NCI-H226 (cell line): ENCODE data around the gene SNRNP25.

Experiments used
- DNase-seq: peaks from one replicate; pipeline ENCODE4 v3.0.0-alpha.2; 2015

SNRNP25 gene

DNA sequence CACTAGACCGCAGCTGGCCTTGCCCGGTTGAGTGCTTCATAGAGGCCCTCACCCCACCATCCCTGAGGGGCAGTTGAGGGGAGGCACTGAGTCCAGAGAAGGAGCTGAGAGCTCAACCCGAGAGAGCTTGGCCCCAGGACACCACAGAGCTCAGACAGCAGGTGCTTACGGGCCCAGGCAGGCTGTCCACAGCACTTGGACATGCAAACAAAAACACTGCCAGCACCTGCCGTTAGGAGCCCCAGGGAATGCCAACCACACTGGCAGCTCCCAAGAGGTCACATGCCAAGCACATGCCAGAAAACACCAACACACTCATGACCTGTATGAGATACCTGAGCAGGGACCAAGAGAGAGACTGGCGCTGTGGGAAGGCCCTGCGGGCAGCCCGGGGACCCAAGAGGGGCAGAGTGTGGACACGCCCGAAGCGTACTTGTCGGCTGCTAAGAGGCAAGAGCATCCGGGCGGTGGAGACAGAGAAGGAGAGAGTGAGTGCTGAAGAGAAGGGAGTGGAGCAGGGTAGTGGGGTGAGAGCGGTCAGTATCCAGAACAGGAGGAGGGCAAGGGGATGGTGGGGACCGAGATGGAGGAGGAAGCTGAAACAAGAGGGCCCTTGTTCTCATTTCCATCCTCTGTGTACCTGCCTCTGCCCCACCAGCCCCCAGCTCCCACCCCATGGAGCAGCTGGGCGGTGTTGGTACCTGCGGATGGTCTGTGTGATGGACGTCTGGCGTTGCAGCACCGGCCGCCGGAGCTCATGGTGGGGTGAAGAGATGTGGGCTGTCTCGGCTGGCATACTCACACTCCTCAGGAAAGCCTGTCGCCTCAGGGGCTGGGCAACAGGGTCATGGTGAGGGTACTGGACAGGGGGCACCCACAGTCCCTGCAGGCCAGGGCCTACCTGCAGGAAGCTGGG is 10.6 kb downstream of the SNRNP25 start:
- DNase-seq, result no peak

DNA sequence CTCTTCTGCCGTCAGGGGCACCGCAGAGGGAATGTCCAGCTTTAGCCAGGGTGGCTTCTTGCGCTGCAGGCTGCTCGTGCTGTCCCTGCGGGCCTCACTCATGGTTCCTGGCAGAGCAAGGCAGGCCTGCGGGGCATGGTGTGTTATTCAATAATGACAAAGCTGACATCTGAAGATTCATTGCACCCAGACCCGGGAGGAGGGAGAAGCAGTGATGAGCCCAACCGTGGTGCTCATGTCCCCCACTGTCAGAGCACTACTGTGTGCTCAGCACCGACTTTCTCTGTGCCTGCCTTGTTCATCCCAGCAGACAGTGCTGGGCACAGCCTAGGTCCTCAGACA is 11.3 kb downstream of the SNRNP25 start:
- DNase-seq, result no peak

DNA sequence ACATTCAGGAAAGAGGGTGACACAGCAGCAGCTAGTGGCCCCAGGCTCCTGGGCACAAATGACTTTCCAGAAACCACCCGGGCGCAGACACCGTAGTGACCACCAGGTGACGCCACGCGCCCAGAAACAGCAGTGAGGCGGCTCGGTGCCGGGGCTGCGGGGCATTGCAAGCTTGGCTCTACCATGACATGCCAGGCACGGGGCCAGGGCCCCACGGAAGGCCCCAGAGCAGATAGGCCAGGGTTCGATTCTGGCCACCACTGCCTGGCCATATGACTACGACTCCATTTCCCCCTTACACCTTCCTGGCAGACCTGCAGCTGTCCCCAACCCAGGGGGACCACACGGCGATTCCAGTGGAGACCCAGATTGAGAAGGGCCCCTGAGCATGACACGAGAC is 12.1 kb downstream of the SNRNP25 start:
- peak; percentile 54 for DNase-seq

DNA sequence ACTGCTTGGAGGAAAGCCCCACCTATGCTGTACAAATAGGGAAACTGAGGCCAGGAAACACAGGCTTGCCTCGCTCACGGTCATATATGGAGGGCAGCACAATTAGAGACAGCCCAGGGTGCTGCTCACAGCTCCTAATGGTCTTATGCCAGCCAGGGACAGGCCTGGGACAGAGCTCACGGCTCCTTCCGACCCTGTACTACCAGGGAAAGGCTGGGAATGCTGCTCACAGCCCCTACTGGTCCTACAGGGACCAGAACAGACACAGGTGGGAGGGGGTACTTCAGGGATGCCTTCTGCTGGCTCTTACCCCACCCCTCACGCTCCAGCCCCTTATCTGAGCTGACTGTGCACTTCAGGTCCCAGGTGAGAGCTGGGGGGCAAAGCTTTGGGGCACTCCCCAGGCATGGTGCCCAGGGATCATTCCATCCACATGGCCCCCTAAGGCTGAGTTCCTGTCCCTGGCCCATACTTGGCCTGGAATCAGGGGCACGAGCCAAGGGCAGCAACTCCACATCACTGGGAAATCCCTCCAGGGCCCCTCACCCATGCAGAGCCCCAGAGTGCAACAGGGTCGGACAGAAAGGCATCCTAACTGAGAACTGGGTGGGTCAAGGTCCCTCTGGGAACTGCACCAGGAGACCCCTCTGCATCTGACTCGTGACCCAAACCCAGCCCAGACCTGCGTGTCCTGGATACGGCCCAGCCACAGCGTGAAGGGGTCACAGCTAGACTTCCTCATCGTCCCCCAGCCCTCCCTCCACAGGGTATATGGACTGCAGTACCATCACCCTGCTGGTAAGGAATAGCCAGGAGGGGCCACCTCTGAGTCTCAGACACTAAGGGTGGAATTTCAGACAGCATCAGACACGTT is 12.9 kb downstream of the SNRNP25 start:
- DNase-seq, result no peak

DNA sequence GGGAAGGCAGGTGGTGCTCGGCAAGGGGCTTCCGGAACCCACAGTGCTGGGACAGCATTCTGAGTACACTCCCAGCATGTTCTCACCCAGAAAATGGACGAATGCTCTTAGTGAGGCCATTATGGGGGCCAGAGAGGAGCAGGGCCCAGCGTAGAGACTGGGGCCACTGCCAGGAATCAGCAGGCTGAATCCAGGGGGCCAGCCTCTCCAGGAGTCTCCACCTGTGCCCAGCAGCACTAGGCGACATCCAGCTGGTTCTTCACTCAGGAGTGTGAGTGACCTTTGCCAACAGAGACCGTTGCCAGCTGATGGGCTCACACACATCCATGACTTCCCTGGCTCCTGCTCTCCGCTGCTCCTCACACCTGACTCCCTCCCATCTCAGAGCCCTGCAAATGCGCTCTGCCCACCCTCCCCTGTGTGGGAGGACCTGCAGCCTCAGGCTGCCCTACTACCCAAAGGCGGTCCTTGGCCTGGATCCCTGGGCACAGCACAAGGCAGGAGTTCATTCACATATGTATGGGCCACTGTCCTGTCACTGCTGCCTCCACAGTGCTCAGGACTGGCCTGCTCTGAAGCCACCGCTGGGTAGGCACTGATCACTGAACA is 13.7 kb downstream of the SNRNP25 start:
- DNase-seq, result no peak

DNA sequence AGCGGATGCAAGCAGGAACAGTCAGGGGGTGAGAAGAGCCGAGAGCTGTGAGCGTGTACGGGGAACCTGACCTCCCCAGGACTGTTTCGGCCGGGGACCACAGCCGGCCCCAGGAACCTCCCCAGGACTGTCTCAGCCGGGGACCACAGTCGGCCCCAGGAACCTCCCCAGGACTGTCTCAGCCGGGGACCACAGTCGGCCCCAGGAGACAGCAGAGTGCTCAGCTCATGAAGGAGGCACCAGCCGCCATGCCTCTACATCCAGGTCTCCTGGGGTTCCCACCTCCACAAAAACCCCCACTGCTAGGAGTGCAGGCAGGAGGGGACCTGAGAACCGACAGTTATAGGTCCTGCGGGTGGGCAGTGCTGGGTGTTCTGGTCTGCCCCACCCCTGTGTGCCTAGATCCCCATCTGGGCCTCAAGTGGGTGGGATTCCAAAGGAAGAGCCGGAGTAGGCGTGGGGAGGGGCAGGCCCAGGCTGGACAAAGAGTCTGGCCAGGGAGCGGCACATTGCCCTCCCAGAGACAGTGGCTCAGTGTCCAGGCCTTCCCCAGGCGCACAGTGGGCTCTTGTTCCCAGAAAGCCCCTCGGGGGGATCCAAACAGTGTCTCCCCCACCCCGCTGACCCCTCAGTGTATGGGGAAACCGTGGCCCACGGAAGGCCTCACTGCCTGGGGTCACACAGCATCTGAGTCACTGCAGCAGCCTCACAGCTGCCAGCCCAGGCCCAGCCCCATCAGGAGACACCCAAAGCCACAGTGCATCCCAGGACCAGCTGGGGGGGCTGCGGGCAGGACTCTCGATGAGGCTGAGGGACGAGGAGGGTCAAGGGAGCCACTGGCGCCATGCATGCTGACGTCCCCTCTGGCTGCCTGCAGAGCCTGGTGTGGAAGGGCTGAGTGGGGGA is 14.5 kb downstream of the SNRNP25 start:
- DNase-seq, result peak; percentile 0

DNA sequence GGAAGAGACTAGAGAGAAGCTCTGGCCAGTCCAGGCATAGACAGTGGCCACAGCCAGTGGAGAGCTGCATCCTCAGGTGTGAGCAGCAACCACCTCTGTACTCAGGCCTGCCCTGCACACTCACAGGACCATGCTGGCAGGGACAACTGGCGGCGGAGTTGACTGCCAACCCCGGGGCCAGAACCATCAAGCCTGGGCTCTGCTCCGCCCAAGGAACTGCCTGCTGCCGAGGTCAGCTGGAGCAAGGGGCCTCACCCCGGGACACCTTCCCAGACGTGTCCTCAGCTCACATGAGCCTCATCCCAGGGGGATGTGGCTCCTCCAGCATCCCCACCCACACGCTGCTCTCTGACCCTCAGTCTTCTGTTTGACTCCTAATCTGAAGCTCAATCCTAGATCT is 15.6 kb downstream of the SNRNP25 start:
- DNase-seq, result no peak

DNA sequence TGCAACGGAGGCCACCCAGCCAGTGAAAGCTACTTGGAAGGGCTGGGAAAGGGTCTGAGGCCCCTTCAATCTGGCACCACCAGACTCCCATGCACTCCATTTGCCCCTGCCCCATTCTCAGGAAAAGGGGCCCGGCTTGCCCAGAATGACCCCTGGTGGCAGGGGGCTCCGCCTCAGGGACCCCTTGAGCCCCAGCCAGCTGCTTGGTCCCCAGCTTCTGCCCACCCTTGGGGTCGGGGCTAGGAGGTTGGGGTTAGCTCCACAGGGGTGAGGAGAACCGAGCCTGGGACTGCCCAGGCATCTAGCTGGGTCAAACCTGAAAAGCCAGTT is 17.5 kb downstream of the SNRNP25 start:
- no peak for DNase-seq

DNA sequence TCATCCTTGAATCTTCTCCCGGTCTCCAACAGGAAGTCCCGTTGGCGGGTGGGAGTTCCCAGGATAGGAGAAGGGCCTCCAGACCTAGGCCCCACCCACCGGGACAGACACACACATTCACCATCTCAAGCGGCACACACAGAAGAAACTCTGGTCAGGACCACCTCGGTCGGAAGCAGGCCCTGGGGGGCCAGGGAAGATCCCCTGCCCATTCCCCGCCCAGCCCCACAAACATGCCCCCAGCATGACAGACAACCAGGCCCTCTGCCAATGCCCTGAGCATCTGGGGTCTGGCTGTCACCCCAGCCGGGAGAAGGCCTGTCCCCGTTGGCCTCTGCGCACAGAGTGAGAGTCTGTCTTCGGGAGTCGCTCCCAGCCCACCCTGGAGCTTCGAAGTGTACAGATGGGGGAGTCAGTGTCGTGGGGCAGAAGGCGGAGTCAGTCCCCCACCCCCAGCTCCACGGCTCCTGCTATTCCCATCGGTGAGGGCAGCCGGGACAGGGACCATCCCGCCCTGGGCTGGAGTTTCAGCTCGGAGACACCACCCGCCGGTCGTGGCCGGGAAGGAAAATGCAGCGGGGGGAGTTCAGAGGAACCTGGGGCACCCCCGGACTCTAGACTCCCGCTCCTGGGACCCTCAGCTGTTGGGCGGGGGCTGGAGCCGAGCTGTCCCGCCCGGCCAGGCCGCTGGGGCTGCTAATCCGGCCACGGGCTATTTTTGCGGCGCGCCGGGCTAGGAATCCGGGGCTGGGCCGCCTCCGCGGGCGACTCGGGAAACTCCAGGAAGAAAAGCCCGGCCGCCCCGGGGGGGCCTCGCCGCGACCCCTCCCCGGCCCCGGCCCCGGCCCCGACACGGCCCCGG is 18.1 kb downstream of the SNRNP25 start:
- peak; percentile 71 for DNase-seq

DNA sequence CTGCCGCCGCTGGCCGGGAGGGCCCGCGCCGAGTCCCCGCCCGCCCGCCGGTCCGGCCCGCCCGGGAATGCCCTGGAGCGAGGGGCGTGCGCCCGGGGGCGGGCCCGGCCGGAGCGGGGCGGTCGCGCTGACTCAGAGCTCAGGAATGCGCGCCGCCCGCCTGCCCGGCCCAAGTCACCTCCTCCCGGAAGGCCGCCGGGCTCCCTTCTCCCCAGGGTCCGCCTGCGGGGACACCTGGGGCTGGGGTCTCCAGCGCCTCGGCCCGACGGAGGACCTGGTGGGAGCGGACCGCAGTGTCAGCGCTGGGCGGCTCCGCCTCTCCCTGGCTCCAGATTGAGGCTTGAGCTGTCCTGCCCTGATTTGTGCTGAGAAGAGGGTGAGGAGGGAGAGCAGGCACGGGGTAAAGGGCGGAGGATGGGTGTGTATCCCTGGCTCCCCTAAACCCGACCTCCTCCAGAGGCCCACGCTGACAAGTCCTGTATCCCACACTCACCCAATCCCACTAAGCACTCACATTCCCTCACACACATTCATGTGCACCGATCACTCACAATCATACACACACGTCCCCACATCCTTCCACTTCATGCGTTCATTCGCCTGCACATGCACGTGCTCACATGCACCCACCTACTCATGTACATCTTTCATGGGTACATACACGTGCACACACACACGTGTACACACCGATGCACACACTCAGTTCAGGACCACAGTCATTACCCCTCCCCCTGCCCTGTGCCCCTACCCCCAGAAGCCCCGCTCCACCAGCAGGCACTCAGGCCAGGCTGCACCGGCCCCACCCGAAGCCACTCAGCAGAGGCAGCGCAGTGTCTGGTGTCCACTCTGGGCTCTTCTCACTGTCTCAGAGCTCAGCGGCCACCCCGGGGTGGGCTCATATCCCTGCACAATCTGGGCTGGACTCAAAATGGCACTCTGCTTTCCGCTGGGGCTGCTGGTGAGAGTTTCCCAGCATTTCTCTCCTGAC is 19.2 kb downstream of the SNRNP25 start, which contains the start of gene RHBDF1:
Gene RHBDF1 (minus strand): TSS at position 71 of the 988 bp plus-strand sequence. CDS start 7,616 bp downstream, outside the sequence.
- DNase-seq, result peak; percentile 49

DNA sequence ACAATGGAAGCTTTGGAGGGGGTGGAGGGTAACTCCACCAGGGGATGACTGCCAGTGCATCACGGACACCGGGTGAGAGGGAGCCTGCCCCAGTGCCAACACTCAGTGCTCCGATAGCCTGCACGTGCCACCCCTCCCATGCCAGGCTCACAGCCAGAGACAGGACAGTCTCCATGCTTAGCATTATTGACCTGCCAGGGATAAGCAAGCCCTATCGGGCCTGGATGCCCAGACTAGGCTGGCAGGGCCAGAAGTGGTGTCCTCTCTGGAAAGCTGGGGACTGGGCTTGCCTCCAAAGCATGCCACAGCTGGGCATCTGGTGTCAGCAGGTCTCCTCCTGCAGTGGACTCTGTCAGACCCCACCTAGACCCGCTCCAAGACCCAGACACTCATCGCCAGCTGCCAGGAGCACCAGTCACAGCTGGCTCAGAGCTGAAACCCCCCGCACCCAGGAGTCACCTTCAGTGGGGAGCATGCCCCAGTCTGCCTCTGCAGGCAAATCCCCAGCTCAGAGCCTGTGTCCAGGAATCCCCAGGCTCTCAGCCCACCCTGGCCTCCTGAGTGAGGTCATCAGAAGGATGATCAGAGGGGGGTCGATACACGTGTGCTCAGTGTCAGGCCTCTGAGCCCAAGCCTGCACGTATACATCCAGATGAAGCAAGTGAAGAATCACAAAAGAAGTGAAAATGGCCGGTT is 20.6 kb downstream of the SNRNP25 start:
- DNase-seq, result no peak

DNA sequence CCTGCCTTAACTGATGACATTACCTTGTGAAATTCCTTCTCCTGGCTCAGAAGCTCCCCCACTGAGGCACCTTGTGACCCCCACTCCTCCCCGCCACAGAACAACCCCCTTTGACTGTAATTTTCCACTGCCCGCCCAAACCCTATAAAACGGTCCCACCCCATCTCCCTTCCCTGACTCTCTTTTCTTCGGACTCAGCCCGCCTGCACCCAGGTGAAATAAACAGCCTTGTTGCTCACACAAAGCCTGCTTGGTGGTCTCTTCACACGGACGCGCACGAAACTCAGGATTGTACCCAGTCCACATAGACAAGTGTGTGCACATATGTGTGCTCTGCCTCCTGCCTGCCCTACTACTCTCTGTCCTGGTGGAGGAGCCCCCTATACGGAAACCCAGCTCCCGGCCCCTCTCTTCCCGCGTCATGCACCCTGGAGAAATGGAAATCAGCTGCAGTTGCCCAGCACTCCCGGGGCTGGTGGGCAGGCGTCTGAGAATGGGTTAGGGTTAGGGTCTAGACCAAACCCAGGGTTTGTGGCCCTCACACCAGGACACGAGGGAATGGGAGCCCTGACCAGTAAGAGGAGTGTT is 21.2 kb downstream of the SNRNP25 start:
- no peak for DNase-seq

DNA sequence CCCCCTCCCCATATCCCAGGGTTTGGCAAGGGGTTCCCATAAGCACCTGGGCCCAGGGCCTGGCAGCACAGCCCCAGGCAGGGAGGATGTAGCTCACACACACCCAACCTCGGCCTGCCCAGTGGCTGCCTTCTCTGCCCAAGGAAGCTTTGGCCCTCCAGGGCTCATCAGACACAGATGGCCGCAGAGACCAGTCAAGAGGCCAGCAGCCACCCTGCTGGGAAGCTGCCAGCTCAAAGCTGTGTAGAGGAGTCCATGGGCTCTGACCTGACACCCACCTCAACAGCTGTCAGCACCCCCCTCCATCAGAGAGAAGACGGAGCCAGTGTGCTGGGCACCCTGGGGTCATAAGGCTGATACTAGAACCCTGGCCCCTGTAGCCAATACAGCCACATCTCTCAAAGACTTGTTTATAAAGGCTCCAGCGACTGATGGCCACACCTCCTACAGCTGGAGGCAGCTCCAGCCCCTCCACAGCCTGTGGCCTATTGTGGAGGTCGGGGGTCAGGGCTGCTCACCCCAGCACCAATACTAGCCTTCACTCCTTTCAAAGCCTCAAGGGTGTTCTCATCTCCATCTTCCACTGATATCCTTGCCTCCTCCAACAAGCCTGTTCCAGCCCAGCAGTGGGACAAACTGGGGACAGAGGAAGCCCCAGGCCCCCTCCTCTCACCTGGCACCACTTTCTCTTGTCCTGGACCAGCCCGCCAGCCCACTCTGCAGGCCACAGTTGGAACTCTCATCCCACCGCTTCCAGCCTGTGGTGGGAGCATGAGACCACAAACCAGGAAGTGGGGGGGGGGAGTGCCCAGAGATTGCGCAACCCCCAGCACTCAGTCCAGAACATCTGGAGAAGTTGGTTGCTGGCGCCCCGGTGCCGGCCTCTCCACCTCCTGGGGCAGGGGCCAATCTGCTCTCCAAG is 22.2 kb downstream of the SNRNP25 start:
- peak; percentile 76 for DNase-seq

DNA sequence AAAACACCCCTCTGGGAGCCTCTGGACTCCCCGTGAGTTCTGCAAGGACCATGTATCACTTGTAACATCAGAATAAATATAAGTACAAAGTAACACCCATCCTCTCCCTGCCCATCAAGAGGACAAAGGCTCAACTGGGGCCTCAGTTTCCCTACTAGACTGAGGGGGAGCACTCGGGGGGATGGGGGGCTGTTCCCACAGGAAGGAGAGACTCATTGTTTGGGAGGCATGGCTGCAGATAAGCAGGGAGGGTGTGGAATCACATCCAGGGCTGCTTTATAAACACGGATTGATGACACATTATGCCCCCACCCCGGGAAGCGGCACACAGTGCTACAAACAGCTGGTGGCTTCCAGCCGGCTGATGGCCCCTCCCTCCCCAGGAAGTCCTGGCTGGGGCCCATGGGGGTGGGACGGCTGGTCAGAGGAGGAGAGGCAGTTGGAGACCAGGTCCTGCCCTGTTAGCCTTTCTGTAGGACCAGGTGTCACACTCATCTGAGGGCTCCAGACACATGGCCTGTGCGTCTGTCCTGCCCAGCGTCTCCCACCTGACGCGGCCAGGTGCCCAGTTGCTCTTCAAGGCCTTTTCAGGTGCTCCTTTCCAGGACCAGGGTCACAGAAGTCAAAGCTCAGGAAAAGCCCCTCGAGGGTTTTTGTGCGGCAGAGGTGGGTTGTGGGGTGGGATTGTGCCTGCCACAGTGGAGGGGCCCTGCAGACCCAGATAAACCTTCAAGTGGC is 23.1 kb downstream of the SNRNP25 start:
- DNase-seq, result peak; percentile 73

DNA sequence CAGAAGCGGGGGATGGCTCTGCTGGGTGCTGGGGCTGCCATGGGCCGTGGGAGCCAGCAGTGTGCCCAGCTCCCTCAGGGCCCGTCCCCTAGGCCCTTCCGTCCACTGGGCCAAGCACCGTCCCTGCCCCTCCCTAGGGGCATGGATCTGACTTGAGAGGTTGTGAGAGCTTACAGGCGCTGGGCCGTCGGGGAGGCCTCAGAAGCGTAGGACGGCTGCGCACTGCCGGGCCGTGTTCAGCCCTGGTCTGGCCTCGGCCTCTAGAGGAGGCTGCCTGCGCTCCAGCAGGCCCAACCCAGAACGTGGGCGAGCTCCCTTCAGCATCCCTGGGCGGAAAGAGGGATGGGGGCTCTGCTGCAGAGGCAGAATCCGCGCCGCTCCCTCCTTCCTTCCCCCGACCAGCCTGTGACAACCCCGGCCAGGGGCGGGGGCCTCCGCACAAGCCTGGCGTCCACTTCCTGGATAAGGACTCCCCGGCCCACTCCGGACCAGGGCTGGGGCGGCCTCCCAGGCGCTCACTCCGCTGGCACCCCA is 23.7 kb downstream of the SNRNP25 start:
- peak; percentile 65 for DNase-seq

DNA sequence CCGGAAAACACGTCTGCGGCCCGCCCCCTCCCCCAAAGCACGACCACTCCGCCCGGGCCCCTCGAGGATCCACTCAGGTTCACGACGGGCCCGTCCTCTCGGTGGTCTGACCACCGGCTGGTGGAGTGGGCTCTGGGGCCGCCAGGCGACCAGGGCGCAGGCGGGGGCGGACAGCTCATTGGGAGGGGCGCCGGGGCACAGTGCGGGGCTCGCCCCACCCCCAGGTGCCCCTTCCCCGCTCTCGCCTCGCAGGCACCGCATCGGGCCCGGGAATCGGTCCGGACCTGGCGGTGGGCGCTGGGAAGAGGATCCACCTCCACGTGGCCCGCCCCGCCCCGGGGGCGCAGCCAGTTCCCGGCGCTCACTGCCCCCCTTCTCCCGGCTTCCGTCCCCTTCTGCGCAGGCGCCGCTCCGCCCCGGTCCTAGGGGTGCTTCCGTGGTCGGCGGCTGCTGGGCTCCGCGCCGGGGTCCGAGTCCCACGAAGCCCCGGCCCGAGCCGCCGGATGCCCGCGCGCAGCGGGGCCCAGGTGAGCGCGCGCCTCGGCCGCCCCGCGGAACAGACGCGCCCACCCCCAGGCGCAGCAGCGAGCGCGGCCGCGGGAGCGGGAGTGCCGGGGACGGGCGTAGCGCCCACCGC is 24.3 kb downstream of the SNRNP25 start, which contains the start of gene MPG:
Gene MPG (plus strand): TSS at position 419 of the 637 bp plus-strand sequence. CDS start 85 bp downstream, at position 504.
- DNase-seq, result peak; percentile 73
